T-helper 17 cell (primary cell): Measurements from ENCODE around the gene F10. TPM values are rescaled to one million over a fixed set of nuclear protein-coding genes. Genes with fewer than 3 reads are reported as not detected.

Experiments used
- total RNA-seq, 4 donors: library from RNA in 2 of 4; stranded (reverse) in 2 of 4; gene quantifications; one replicate each; pipeline ENCODE4 v1.2.3 and lab custom pipeline; 2022 to 2026

F10 gene
- total RNA-seq, 2 donors from 2014 or later: not detected

Other genes with a start within 250 kb of the F10 start
- 10 to 100 TPM in 1 of 2 donors, 1 to 10 TPM in 1; 9.7 to 13.2 TPM for gene MCF2L, start 153.6 kb upstream of the F10 start, total RNA-seq
- gene F7, start 17.0 kb upstream of the F10 start, total RNA-seq: not detected
- gene PROZ, start 35.8 kb downstream of the F10 start, total RNA-seq: not detected
- gene PCID2, start 85.9 kb downstream of the F10 start, total RNA-seq: 10 to 100 TPM; 31.3 to 47.9 TPM
- 10 to 100 TPM; 78.3 to 80.2 TPM for gene CUL4A, start 86.8 kb downstream of the F10 start, total RNA-seq
- 100 to 1,000 TPM in 1 of 2 donors, 10 to 100 TPM in 1; 92.5 to 102 TPM for gene LAMP1, start 174.4 kb downstream of the F10 start, total RNA-seq
- gene GRTP1, start 241.3 kb downstream of the F10 start, total RNA-seq: under 1 TPM in 1 of 2 donors, not detected in 1; 0.57 TPM